Measurements from ENCODE around the gene KRT6C.
A peak's percentile ranks its signal among the peaks of the same experiment; 100 is the strongest.

KRT6C gene

DNA sequence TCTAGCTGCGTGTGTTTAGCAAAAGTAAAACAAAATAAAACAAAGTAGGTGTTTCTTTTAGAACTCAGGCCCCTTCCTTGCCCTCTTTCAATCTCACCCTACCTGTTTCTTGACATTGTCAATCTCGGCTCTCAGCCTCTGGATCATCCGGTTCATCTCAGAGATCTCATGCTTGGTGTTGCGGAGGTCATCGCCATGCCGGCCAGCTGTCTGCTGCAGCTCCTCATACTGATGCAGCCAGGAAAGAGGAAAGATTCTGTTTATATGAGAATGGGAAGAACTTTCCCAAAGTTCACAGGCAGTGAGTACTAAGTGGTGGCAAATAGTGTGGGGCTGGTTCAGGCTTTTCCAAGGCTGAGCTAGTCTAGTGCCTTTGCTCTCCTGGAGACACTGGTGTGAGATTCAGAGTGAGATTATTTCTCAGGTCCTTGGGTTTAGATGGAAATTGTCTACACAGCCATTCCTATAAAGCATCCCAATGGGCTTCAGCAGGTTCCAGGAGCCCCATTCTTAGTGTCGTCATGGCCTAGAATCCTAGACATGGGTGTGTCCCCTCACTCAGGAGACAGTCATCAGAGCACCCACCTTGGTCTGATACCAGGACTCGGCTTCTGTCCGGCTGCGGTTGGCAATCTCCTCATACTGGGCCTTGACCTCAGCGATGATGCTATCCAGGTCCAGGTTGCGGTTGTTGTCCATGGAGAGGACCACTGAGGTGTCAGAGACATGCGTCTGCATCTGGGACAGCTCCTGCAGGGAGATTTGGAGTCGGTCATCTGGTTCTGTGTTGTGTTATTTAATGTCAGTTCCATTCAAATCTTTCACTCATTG, 43.6 kb upstream of the KRT6C start:
- no peak for DNase-seq (ENCODE audit: low spot score)
- H3K4me1 ChIP-seq (ENCODE audit: insufficient read depth, poor library complexity, severe bottlenecking), result peaks cover 26% of the 10 kb centered on the region
- no peak for TF ChIP-seq CTCF (IDR thresholded peaks at IDR 0.05; ENCODE audit: poor library complexity, severe bottlenecking)
- H3K4me3 ChIP-seq (ENCODE audit: severe bottlenecking), result peak overlapping the region; percentile 79
- ATAC-seq (ENCODE audit: low read depth), result no peak
- no peaks in the 10 kb centered on the region for H3K9me3 ChIP-seq (ENCODE audit: severe bottlenecking)
- H3K27ac ChIP-seq (ENCODE audit: poor library complexity, severe bottlenecking), result peak overlapping the region; percentile 99
- H3K27me3 ChIP-seq (ENCODE audit: insufficient read depth, poor library complexity, severe bottlenecking), result no peaks in the 10 kb centered on the region
- peaks cover 61% of the 10 kb centered on the region for H3K36me3 ChIP-seq (ENCODE audit: low read depth)

- peaks cover 17% of the 10 kb centered on the region for H3K4me1 ChIP-seq (ENCODE audit: insufficient read depth, poor library complexity, severe bottlenecking)
- no peak for TF ChIP-seq CTCF (IDR thresholded peaks at IDR 0.05; ENCODE audit: poor library complexity, severe bottlenecking)
- no peaks in the 10 kb centered on the region for H3K9me3 ChIP-seq (ENCODE audit: severe bottlenecking)
- H3K27ac ChIP-seq (ENCODE audit: poor library complexity, severe bottlenecking), result peak overlapping the region; percentile 99
- H3K36me3 ChIP-seq (ENCODE audit: low read depth), result peaks cover 61% of the 10 kb centered on the region
- ATAC-seq (ENCODE audit: low read depth) (peak; percentile 0; the same call in 1 of the 3 replicates), DNase-seq (ENCODE audit: low spot score) (no peak)
- no peaks in the 10 kb centered on the region for H3K27me3 ChIP-seq (ENCODE audit: insufficient read depth, poor library complexity, severe bottlenecking)
- peak overlapping the region; percentile 79 for H3K4me3 ChIP-seq (ENCODE audit: severe bottlenecking)
These were observed 42.6 kb upstream of the KRT6C start for GRCh38 chr12:52515927-52516831.

DNA sequence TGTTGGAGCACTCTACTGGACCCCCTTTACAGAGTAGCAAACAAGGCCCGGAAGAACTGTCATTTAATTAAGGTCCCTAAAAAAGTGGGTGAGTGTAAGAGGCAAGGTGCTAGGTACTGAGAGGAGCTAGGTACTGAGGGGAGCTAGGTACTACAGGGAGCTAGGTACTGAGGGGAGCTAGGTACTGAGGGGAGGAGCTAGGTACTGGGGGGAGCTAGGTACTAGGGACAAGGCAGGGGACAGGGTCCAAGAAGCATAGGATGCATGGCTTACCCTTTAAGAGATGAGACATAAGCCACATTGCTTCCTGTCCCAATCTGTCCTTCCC, 41.7 kb upstream of the KRT6C start:
- DNase-seq (ENCODE audit: low spot score) (no peak), ATAC-seq (ENCODE audit: low read depth) (no peak)
- TF ChIP-seq CTCF (IDR thresholded peaks at IDR 0.05; ENCODE audit: poor library complexity, severe bottlenecking), result no peak
- Histone ChIP-seq H3K4me1 (ENCODE audit: insufficient read depth, poor library complexity, severe bottlenecking) (peaks cover 10% of the 10 kb centered on the region), H3K27ac (ENCODE audit: poor library complexity, severe bottlenecking) (peak overlapping the region; percentile 99), H3K36me3 (ENCODE audit: low read depth) (peaks cover 61% of the 10 kb centered on the region), H3K9me3 (ENCODE audit: severe bottlenecking) (peaks cover 6% of the 10 kb centered on the region), H3K27me3 (ENCODE audit: insufficient read depth, poor library complexity, severe bottlenecking) (no peaks in the 10 kb centered on the region), H3K4me3 (ENCODE audit: severe bottlenecking) (no peak overlapping the region)

DNA sequence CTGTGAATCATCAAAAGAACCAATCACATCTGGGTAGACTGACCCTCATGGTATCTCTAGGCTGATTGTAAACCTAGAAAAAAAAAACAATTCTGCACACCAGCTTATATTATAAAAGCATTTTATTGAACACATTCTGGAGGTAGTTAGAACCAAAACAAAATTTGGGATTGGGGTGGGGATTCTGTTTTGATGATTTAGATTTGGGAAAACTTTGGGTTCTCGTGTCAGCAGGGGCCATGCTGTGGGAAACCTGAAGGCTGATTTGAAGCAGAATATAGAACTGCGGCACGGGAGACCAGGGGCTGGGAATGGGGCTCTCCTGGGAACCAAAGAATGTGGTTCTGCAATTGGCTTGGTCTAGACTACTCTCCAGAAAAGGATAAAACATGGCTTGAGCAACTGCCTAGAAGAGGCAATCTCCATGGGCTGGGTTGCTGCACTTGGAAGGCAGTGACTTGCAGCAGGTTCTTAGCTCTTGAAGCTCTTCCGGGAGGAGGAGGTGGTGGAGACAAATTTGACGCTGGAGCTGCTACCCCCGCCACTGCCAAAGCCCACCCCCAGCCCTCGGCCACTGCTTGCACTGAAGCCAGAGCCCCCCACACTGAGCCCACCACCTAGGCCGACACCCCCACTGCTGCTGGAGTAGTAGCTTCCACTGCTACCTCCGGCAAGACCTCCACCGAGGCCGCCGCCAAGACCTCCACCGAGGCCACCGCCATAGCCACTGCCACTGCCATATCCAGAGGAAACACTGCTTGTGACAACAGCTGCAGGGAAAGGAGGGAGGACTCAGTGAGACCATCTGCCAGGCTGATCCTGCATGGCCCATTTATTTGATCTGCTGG, 41.1 kb upstream of the KRT6C start:
- H3K4me1 ChIP-seq (ENCODE audit: insufficient read depth, poor library complexity, severe bottlenecking), result peaks cover 10% of the 10 kb centered on the region
- no peaks in the 10 kb centered on the region for H3K27me3 ChIP-seq (ENCODE audit: insufficient read depth, poor library complexity, severe bottlenecking)
- peak; percentile 6; the same call in 1 of the 3 replicates for ATAC-seq (ENCODE audit: low read depth)
- no peak for TF ChIP-seq CTCF (IDR thresholded peaks at IDR 0.05; ENCODE audit: poor library complexity, severe bottlenecking)
- no peak overlapping the region for H3K4me3 ChIP-seq (ENCODE audit: severe bottlenecking)
- DNase-seq (ENCODE audit: low spot score), result no peak
- peaks cover 56% of the 10 kb centered on the region for H3K36me3 ChIP-seq (ENCODE audit: low read depth)
- peak overlapping the region; percentile 99 for H3K27ac ChIP-seq (ENCODE audit: poor library complexity, severe bottlenecking)
- peaks cover 8% of the 10 kb centered on the region for H3K9me3 ChIP-seq (ENCODE audit: severe bottlenecking)

All from RWPE2 (cell line).